ENCODE measurements around the gene RSRC1. TPM values are rescaled to one million over a fixed set of nuclear protein-coding genes. Genes with fewer than 3 reads are reported as not detected.

The RSRC1 gene
- polyA plus RNA-seq, 1 donor (not counting 4 experiments of a cell fraction or from before 2014, with no cell fraction given): 11.1 TPM

DNA sequence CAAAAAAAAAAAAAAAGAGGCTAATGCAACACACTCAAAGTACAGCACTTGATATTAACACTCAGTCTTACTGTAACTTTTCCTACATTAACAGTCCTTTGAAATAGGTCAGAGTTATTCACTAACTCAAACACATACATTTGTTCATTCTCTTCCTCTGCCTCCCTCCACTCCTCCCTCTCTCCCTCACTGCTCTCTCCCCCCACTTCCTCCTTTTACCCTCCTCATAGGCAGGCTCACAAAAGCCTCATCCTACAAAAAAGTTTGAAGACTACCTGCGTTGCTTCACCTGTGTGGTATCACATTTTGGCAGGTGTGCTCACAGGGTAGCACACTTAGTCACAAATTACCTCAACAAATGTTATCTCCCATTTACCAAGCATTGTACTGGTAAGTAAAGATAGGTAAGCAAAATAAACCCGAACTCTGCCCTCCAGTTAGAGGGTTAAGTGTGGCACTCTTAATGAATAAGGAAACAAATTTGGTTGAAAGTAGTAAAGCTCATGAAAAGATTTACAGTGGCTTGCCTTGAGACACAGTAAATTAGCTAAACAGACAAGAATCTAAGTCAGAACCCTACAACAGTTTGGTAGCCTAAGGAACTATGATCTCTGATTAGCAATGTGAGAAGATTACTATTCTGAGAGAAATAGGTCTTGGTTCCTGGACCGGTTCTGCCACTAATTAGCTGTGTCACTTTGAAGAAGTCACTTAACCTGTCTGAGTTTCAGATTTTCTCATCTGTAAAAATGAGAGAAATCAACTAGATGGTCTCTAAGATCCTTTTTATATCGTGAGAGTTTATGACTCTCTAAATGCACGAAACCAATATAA, 310.1 kb downstream of the RSRC1 start:
- TF ChIP-seq, protein P1, sequence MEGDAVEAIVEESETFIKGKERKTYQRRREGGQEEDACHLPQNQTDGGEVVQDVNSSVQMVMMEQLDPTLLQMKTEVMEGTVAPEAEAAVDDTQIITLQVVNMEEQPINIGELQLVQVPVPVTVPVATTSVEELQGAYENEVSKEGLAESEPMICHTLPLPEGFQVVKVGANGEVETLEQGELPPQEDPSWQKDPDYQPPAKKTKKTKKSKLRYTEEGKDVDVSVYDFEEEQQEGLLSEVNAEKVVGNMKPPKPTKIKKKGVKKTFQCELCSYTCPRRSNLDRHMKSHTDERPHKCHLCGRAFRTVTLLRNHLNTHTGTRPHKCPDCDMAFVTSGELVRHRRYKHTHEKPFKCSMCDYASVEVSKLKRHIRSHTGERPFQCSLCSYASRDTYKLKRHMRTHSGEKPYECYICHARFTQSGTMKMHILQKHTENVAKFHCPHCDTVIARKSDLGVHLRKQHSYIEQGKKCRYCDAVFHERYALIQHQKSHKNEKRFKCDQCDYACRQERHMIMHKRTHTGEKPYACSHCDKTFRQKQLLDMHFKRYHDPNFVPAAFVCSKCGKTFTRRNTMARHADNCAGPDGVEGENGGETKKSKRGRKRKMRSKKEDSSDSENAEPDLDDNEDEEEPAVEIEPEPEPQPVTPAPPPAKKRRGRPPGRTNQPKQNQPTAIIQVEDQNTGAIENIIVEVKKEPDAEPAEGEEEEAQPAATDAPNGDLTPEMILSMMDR (optimal IDR thresholded peaks at IDR 0.05 in 1 of 3, IDR thresholded peaks at IDR 0.05 in 1 of 3, conservative IDR thresholded peaks at IDR 0.05 in 1 of 3; ENCODE audit: extremely low read depth in 1 of 3, insufficient read depth in 2 of 3, low read length in 3 of 3): no peak
- TF ChIP-seq EZH2 (IDR thresholded peaks at IDR 0.05; ENCODE audit: low read length): no peak
- FAIRE-seq: no peak
- dilution Hi-C loops (cut with MboI; ENCODE audit: extremely low pct_ligation_motif_present, low sequenced_read_pairs): no loop called here

DNA sequence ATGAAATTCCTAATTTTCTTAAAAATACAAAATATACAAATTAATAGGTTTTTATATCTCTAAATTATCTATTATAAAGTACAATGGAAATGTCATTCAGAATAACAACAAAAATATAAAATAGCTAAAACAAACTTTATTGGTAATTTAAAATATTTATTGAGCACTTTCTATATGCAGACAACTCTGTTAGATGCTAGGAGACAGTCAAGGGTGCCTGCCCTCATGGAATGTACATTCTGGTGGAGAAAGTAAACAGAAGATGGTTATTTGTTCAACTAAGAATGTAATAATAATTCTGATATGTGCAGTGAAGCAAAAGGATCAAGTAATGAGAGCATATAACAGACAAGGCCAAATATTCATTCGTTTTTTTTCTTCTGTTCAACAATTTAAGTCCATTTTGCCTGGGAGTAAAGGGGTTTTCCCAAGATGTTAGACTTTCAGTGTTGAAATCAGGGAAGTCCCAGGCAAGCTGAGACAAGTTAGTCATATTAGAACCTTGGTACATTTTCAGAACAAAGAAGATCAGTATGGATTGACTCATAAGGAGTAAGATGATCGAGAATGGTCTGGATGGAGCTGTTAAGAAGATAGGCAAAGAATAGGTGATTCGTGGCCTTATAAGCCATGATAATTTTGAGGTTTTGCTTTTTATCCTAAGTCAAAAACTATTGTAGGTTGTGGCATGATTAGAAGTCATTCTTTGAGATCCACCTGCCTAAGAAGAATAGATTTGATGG, 310.9 kb downstream of the RSRC1 start:
- Histone ChIP-seq H3K36me3 (ENCODE audit: control insufficient read depth in 2 of 2, extremely low read depth in 1 of 2, insufficient read depth in 2 of 2, low read length in 2 of 2) (no peaks in the 10 kb centered on the region), H3K9me1 (ENCODE audit: control insufficient read depth, extremely low read depth, insufficient read depth, low read length) (no peaks in the 10 kb centered on the region), H3K4me1 (ENCODE audit: control insufficient read depth, extremely low read depth, insufficient read depth, low read length) (peaks cover 21% of the 10 kb centered on the region), H4K20me1 (ENCODE audit: control insufficient read depth, extremely low read depth, insufficient read depth, low read length) (no peaks in the 10 kb centered on the region), H2AFZ (ENCODE audit: control insufficient read depth, low read length) (peak overlapping the region; percentile 84), H3K9me3 (ENCODE audit: control insufficient read depth, low read depth, low read length) (no peaks in the 10 kb centered on the region), H3K4me3 (ENCODE audit: control insufficient read depth in 2 of 3, extremely low read depth in 1 of 3, insufficient read depth in 2 of 3, low read depth in 1 of 3, low read length in 3 of 3) (peak overlapping the region in 1 of 3 experiments; percentile 41), H3K4me2 (ENCODE audit: control insufficient read depth, extremely low read depth, insufficient read depth, low read depth, low read length) (peak overlapping the region; percentile 65), H3K27ac (ENCODE audit: control insufficient read depth, insufficient read depth, low read length) (peak overlapping the region; percentile 85), H3K9ac (ENCODE audit: control insufficient read depth, extremely low read depth, insufficient read depth, low read length) (no peak overlapping the region), H3K79me2 (ENCODE audit: control insufficient read depth, insufficient read depth, low read length) (no peaks in the 10 kb centered on the region), H3K27me3 (ENCODE audit: control insufficient read depth, extremely low read depth, insufficient read depth, low read length) (no peaks in the 10 kb centered on the region)
- dilution Hi-C loops (cut with MboI; ENCODE audit: extremely low pct_ligation_motif_present, low sequenced_read_pairs): no loop called here
- TF ChIP-seq, protein P1 (optimal IDR thresholded peaks at IDR 0.05 in 1 of 3, IDR thresholded peaks at IDR 0.05 in 1 of 3, conservative IDR thresholded peaks at IDR 0.05 in 1 of 3; ENCODE audit: extremely low read depth in 1 of 3, insufficient read depth in 2 of 3, low read length in 3 of 3): no peak
- no peak for TF ChIP-seq EZH2 (IDR thresholded peaks at IDR 0.05; ENCODE audit: low read length)
- peak; percentile 81 for FAIRE-seq
- peak; percentile 64 for DNase-seq (ENCODE audit: low read depth, low spot score)

More for the DNA sequence above, 310.1 kb downstream of the RSRC1 start:
- no peaks in the 10 kb centered on the region for H3K9me3 ChIP-seq (ENCODE audit: control insufficient read depth, low read depth, low read length)
- H4K20me1 ChIP-seq (ENCODE audit: control insufficient read depth, extremely low read depth, insufficient read depth, low read length): no peaks in the 10 kb centered on the region
- peaks cover 21% of the 10 kb centered on the region for H3K4me1 ChIP-seq (ENCODE audit: control insufficient read depth, extremely low read depth, insufficient read depth, low read length)
- no peaks in the 10 kb centered on the region for H3K79me2 ChIP-seq (ENCODE audit: control insufficient read depth, insufficient read depth, low read length)
- H3K4me3 ChIP-seq (ENCODE audit: control insufficient read depth in 2 of 3, extremely low read depth in 1 of 3, insufficient read depth in 2 of 3, low read depth in 1 of 3, low read length in 3 of 3): no peak overlapping the region
- H3K36me3 ChIP-seq (ENCODE audit: control insufficient read depth in 2 of 2, extremely low read depth in 1 of 2, insufficient read depth in 2 of 2, low read length in 2 of 2): no peaks in the 10 kb centered on the region
- H3K9me1 ChIP-seq (ENCODE audit: control insufficient read depth, extremely low read depth, insufficient read depth, low read length): no peaks in the 10 kb centered on the region
- H3K9ac ChIP-seq (ENCODE audit: control insufficient read depth, extremely low read depth, insufficient read depth, low read length): no peak overlapping the region
- H3K4me2 ChIP-seq (ENCODE audit: control insufficient read depth, extremely low read depth, insufficient read depth, low read depth, low read length): peak overlapping the region; percentile 33
- H3K27ac ChIP-seq (ENCODE audit: control insufficient read depth, insufficient read depth, low read length): peak overlapping the region; percentile 85
- H2AFZ ChIP-seq (ENCODE audit: control insufficient read depth, low read length): no peak overlapping the region
- DNase-seq (ENCODE audit: low read depth, low spot score): no peak
- no peaks in the 10 kb centered on the region for H3K27me3 ChIP-seq (ENCODE audit: control insufficient read depth, extremely low read depth, insufficient read depth, low read length)

Data from keratinocyte (primary cell).